ENCODE data around the gene RRP1B.

DNA sequence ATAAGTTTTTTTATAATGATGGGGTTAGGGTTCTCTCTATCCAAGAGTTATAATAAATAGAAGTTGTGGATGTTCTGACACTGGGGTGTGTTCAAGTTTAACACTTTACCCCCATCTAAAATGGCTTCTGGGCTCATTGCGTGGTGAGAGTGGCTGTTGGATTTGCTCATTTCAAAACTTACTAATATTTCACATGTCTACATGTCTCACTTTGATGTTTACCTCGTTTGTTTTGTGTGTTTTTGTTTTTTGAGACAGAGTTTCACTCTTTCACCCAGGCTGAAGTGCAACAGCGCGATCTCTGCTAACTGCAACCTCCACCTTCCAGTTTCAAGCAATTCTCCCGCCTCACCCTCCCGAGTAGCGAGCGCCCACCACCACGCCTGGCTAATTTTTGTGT, 3.7 kb downstream of the RRP1B start:
- TF ChIP-seq, protein P1, sequence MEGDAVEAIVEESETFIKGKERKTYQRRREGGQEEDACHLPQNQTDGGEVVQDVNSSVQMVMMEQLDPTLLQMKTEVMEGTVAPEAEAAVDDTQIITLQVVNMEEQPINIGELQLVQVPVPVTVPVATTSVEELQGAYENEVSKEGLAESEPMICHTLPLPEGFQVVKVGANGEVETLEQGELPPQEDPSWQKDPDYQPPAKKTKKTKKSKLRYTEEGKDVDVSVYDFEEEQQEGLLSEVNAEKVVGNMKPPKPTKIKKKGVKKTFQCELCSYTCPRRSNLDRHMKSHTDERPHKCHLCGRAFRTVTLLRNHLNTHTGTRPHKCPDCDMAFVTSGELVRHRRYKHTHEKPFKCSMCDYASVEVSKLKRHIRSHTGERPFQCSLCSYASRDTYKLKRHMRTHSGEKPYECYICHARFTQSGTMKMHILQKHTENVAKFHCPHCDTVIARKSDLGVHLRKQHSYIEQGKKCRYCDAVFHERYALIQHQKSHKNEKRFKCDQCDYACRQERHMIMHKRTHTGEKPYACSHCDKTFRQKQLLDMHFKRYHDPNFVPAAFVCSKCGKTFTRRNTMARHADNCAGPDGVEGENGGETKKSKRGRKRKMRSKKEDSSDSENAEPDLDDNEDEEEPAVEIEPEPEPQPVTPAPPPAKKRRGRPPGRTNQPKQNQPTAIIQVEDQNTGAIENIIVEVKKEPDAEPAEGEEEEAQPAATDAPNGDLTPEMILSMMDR (IDR thresholded peaks at IDR 0.05), result no peak
- TF ChIP-seq EZH2 (IDR thresholded peaks at IDR 0.05; ENCODE audit: borderline replicate concordance, insufficient read depth, low read depth, low read length, poor library complexity, severe bottlenecking), result no peak

All from B cell (primary cell).